CD14-positive monocyte (primary cell): ENCODE data around the gene LRRC8A. TPM values are rescaled to one million over a fixed set of nuclear protein-coding genes. Genes with fewer than 3 reads are reported as not detected.

ENCODE experiments used
- DNase-seq, 3 donors: peaks; one replicate each; pipeline ENCODE4 v3.0.0-alpha.2; 2011 to 2022
- H2AFZ ChIP-seq: 2 replicates; pipeline ENCODE4 v1.6.0; 2012; ENCODE audit warnings: mild to moderate bottlenecking, low read depth, low read length, inconsistent platforms; ENCODE audit not compliant: insufficient read depth, poor library complexity, severe bottlenecking
- H3K27ac ChIP-seq, 2 donors: 1 replicate in 1 of 2; 2 replicates in 1 of 2; pipeline ENCODE4 v1.5.1; 2012 to 2013; ENCODE audit warnings: low read length in 2 of 2, control low read depth in 1 of 2, inconsistent platforms in 1 of 2, low read depth in 1 of 2, mild to moderate bottlenecking in 1 of 2
- H3K27me3 ChIP-seq, 2 donors: one replicate each; pipeline versions ENCODE4 v1.6.0 to v1.6.1; 2011 to 2013; ENCODE audit warnings: low read length in 2 of 2; ENCODE audit not compliant: control insufficient read depth in 2 of 2, insufficient read depth in 2 of 2
- H3K36me3 ChIP-seq, 2 donors: replicated peaks in 1 of 2; 1 replicate in 1 of 2; 2 replicates in 1 of 2; pipeline versions ENCODE4 v1.5.1 to v1.6.1; 2012 to 2013; ENCODE audit warnings: low read length in 2 of 2, control low read depth in 1 of 2, inconsistent platforms in 1 of 2, mild to moderate bottlenecking in 1 of 2; ENCODE audit not compliant: insufficient read depth in 2 of 2, control insufficient read depth in 1 of 2
- H3K4me1 ChIP-seq, 2 donors: 1 replicate in 1 of 2; 2 replicates in 1 of 2; pipeline versions ENCODE4 v1.5.1 to v1.6.1; 2012 to 2013; ENCODE audit warnings: low read length in 2 of 2, control low read depth in 1 of 2, inconsistent platforms in 1 of 2, mild to moderate bottlenecking in 1 of 2, moderate library complexity in 1 of 2; ENCODE audit not compliant: insufficient read depth in 2 of 2, control insufficient read depth in 1 of 2
- H3K4me2 ChIP-seq: replicated peaks from 2 replicates; pipeline ENCODE3; 2012; ENCODE audit warnings: low read length, moderate library complexity, mild to moderate bottlenecking; ENCODE audit not compliant: poor library complexity, severe bottlenecking; ENCODE audit errors: extremely low read depth
- H3K4me3 ChIP-seq, 3 experiments: fragments of 200-600 bp in 1 of 3; sonication (generic) in 1 of 3; replicated peaks in 1 of 3; 1 replicate in 2 of 3; 2 replicates in 1 of 3; pipeline ENCODE4 v1.5.1; 2011 to 2013; ENCODE audit warnings: low read length in 3 of 3, mild to moderate bottlenecking in 3 of 3, control low read depth in 2 of 3, low read depth in 2 of 3, inconsistent platforms in 1 of 3, moderate library complexity in 1 of 3
- H3K79me2 ChIP-seq: 2 replicates; pipeline ENCODE4 v1.6.0; 2012; ENCODE audit warnings: mild to moderate bottlenecking, control low read depth, inconsistent platforms, low read length, moderate library complexity; ENCODE audit not compliant: insufficient read depth
- H3K9ac ChIP-seq: 2 replicates; pipeline ENCODE4 v1.6.0; 2017; ENCODE audit warnings: low read length, mild to moderate bottlenecking; ENCODE audit not compliant: insufficient read depth, poor library complexity, severe bottlenecking
- H3K9me3 ChIP-seq, 2 donors: replicated peaks in 1 of 2; 1 replicate in 1 of 2; 2 replicates in 1 of 2; pipeline versions ENCODE4 v1.5.1 to v1.6.1; 2012 to 2013; ENCODE audit warnings: low read length in 2 of 2, control low read depth in 1 of 2; ENCODE audit not compliant: control insufficient read depth in 1 of 2, insufficient read depth in 1 of 2
- H4K20me1 ChIP-seq: 2 replicates; pipeline ENCODE4 v1.6.0; 2012; ENCODE audit warnings: mild to moderate bottlenecking, low read length, control low read depth, moderate library complexity; ENCODE audit not compliant: insufficient read depth
- H3K27ac Mint-ChIP-seq, 7 donors: one replicate each; pipeline ENCODE4 v1.8.0; 2020; ENCODE audit warnings: mild to moderate bottlenecking in 7 of 7, mixed read lengths in 7 of 7, moderate library complexity in 6 of 7, inconsistent platforms in 2 of 7
- H3K27me3 Mint-ChIP-seq, 3 donors: one replicate each; pipeline ENCODE4 v1.8.0; 2021 to 2022; ENCODE audit warnings: low read depth in 3 of 3, mild to moderate bottlenecking in 3 of 3, mixed read lengths in 3 of 3, moderate library complexity in 3 of 3, inconsistent platforms in 1 of 3
- H3K36me3 Mint-ChIP-seq, 2 donors: one replicate each; pipeline ENCODE4 v1.8.0; 2020; ENCODE audit warnings: mixed read lengths in 2 of 2, inconsistent platforms in 1 of 2, mild to moderate bottlenecking in 1 of 2
- H3K4me1 Mint-ChIP-seq: one replicate; pipeline ENCODE4 v1.8.0; 2020; ENCODE audit warnings: mild to moderate bottlenecking, mixed read lengths
- H3K4me3 Mint-ChIP-seq, 2 donors: one replicate each; pipeline ENCODE4 v1.8.0; 2020; ENCODE audit warnings: mild to moderate bottlenecking in 2 of 2, mixed read lengths in 2 of 2, moderate library complexity in 1 of 2
- H3K9me3 Mint-ChIP-seq, 7 donors: one replicate each; pipeline ENCODE4 v1.8.0; 2020 to 2022; ENCODE audit warnings: mixed read lengths in 7 of 7, mild to moderate bottlenecking in 6 of 7, moderate library complexity in 6 of 7, inconsistent platforms in 2 of 7
- WGBS: methylation state at CpG from one replicate; pipeline ENCODE4 v1.1.5; 2013; ENCODE audit warnings: missing lambda C conversion rate; ENCODE audit not compliant: insufficient coverage; 5-methylcytosine and 5-hydroxymethylcytosine counted together
- intact Hi-C, 2 donors: fragments of 100-400 bp; cut with micrococcal nuclease; formaldehyde crosslinking; loops; one replicate each; pipeline versions ENCODE4 v1.15.0 to v1.15.1; 2023
- polyA plus RNA-seq, 3 donors: library from polyadenylated mRNA; depleted of rRNA in 1 of 3; unstranded in 2 of 3; stranded (reverse) in 1 of 3; fragments of 300-500 nt in 2 of 3; fragments of >200 nt in 1 of 3; fragmentation: Illumina TruSeq in 2 of 3; gene quantifications; 1 replicate in 2 of 3; 2 replicates in 1 of 3; pipeline ENCODE4 v1.2.3, GENCODE V29; 2012 to 2021
- TF ChIP-seq, protein P1 (sequence below): fragments of 200-600 bp; IDR thresholded peaks from one replicate; pipeline ENCODE4 v1.8.0; 2022; ENCODE audit warnings: antibody characterized with exemption, mild to moderate bottlenecking

LRRC8A gene
- polyA plus RNA-seq, 3 donors = 7.8 to 10.8 (median 10.3) TPM

DNA sequence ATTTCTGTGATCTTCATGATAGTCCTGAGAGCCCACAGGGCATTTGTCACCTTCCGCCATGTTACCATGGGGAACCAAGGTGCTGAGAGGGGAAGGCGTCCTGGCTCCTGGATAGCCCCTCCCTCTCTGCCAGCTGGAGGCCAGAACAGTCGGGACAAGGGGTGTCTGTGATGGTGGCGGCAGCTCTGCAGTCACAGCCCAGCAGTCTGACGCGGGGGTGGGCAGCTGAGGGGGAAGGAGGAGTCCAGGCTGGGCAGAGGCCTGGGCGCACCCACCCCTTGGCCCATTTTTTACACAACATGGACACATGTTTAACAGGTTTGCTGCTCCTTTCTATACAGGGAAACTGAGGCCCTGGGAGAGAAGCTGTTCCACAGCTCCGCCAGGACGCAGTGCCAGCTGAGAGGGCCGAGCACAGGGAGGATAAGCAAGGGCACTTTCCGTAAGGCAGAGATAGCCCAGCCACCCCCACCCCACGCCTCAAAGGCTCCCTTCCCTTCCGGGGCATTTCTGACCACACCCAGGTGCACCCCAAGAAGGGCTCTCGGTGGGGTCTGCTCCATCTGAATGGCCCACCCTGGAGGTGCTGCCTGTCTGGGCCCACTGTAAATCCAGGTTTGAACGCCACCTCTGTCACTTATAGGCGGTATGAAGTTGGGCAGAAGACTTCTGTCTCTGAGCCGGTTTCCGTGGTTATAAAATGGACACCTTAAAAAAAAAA, 17.1 kb downstream of the LRRC8A start:
- TF ChIP-seq, protein P1, sequence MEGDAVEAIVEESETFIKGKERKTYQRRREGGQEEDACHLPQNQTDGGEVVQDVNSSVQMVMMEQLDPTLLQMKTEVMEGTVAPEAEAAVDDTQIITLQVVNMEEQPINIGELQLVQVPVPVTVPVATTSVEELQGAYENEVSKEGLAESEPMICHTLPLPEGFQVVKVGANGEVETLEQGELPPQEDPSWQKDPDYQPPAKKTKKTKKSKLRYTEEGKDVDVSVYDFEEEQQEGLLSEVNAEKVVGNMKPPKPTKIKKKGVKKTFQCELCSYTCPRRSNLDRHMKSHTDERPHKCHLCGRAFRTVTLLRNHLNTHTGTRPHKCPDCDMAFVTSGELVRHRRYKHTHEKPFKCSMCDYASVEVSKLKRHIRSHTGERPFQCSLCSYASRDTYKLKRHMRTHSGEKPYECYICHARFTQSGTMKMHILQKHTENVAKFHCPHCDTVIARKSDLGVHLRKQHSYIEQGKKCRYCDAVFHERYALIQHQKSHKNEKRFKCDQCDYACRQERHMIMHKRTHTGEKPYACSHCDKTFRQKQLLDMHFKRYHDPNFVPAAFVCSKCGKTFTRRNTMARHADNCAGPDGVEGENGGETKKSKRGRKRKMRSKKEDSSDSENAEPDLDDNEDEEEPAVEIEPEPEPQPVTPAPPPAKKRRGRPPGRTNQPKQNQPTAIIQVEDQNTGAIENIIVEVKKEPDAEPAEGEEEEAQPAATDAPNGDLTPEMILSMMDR = no peak
- 71% methylated on average over 9 of the region's 18 CpGs for WGBS
- DNase-seq = no peak
- no peaks in the 10 kb centered on the region for H3K27me3 Mint-ChIP-seq
- Histone ChIP-seq H3K9ac (no peak overlapping the region), H2AFZ (no peak overlapping the region), H4K20me1 (peaks cover 20% of the 10 kb centered on the region), H3K4me2 (no peak overlapping the region), H3K27ac (peak overlapping the region; percentile 16 to 36), H3K36me3 (peaks cover 2 to 31% of the 10 kb centered on the region in 2 donors), H3K27me3 (no peaks in the 10 kb centered on the region), H3K4me3 (no peak overlapping the region), H3K79me2 (peaks cover 6% of the 10 kb centered on the region), H3K9me3 (no peaks in the 10 kb centered on the region), H3K4me1 (peaks cover 28 to 32% of the 10 kb centered on the region in 2 donors)
- H3K4me1 Mint-ChIP-seq = peaks cover 33% of the 10 kb centered on the region
- H3K36me3 Mint-ChIP-seq = peaks cover 16 to 39% of the 10 kb centered on the region in 2 donors
- H3K4me3 Mint-ChIP-seq = peak overlapping the region in 1 of 2 donors; percentile 51
- H3K9me3 Mint-ChIP-seq = no peaks in the 10 kb centered on the region
- H3K27ac Mint-ChIP-seq = peak overlapping the region in 5 of 7 donors; percentile 61 to 81 (median 80)
- intact Hi-C loops = no loop called here

GRCh38 chr9:128899566-128900322, 17.8 kb downstream of the LRRC8A start:
- Histone ChIP-seq H3K27me3 (no peaks in the 10 kb centered on the region), H3K9me3 (no peaks in the 10 kb centered on the region), H3K9ac (no peak overlapping the region), H2AFZ (no peak overlapping the region), H3K4me2 (no peak overlapping the region), H3K79me2 (peaks cover 6% of the 10 kb centered on the region), H3K36me3 (peaks cover 2 to 31% of the 10 kb centered on the region in 2 donors), H3K27ac (peak overlapping the region; percentile 32 to 36), H3K4me1 (peaks cover 28 to 32% of the 10 kb centered on the region in 2 donors), H4K20me1 (peaks cover 20% of the 10 kb centered on the region), H3K4me3 (no peak overlapping the region)
- TF ChIP-seq, protein P1 = no peak
- H3K9me3 Mint-ChIP-seq = no peaks in the 10 kb centered on the region
- peaks cover 15 to 34% of the 10 kb centered on the region in 2 donors for H3K36me3 Mint-ChIP-seq
- WGBS = 0% methylated on average over 5 of the region's 8 CpGs
- DNase-seq = no peak
- no peaks in the 10 kb centered on the region for H3K27me3 Mint-ChIP-seq
- intact Hi-C loops = no loop called here
- peak overlapping the region in 6 of 7 donors; percentile 10 to 81 (median 73) for H3K27ac Mint-ChIP-seq
- H3K4me1 Mint-ChIP-seq = peaks cover 33% of the 10 kb centered on the region
- H3K4me3 Mint-ChIP-seq = peak overlapping the region in 1 of 2 donors; percentile 51
